H7 (cell line): ENCODE measurements around the gene PGAP6. TPM values are rescaled to one million over a fixed set of nuclear protein-coding genes. Genes with fewer than 3 reads are reported as not detected.
"Not testable (repeated sequence)": the region's sequence is repeated elsewhere in the genome, so short reads cannot be mapped to it uniquely, and the experiment has no call there.

Experiments used
- DNase-seq: peaks from one replicate; pipeline ENCODE4 v3.0.0; 2012
- H3K27me3 ChIP-seq: 2 replicates; pipeline ENCODE4 v1.6.0; 2011; ENCODE audit warnings: mild to moderate bottlenecking, low read length; ENCODE audit not compliant: control insufficient read depth, insufficient read depth
- H3K36me3 ChIP-seq: replicated peaks from 2 replicates; pipeline ENCODE4 v1.5.1; 2011; ENCODE audit warnings: low read length; ENCODE audit not compliant: control insufficient read depth, insufficient read depth
- H3K4me3 ChIP-seq: 2 replicates; pipeline ENCODE4 v1.5.1; 2011; ENCODE audit warnings: low read depth, mild to moderate bottlenecking, control low read depth, low read length, moderate library complexity; ENCODE audit not compliant: insufficient read depth
- total RNA-seq: library from RNA; depleted of rRNA; stranded (reverse); fragments of >200 nt; shearing (Covaris generic); gene quantifications from 2 replicates; pipeline ENCODE4 v1.2.3, GENCODE V29; 2014; rRNA removed

Gene PGAP6
- 107 and 112 TPM in 2 replicates for total RNA-seq

GRCh38 chr16:381789-382717 lies at the start of gene PGAP6:
Gene PGAP6, minus strand, starts transcription at chr16:381978. Its CDS starts 157 bp downstream, at chr16:381821.
- Histone ChIP-seq H3K27me3 (no peaks in the 10 kb centered on the region), H3K4me3 (peak within 1 kb of the TSS; percentile 88), H3K36me3 (no peaks in the 10 kb centered on the region; the same call in none of the 2 replicates)
- DNase-seq: peak; percentile 97

- DNase-seq: no peak
Observed at GRCh38 chr16:430904-431303, 49.1 kb upstream of the PGAP6 start.

GRCh38 chr16:427250-427649 lies 45.5 kb upstream of the PGAP6 start:
- peak; percentile 34 for DNase-seq
- Histone ChIP-seq H3K4me3 (0 out of 2 replicates have a peak overlapping the region, but pooled peaks have one; percentile 9), H3K36me3 (no peaks in the 10 kb centered on the region), H3K27me3 (peaks cover 28% of the 10 kb centered on the region)

More at GRCh38 chr16:430904-431303, 49.1 kb upstream of the PGAP6 start:
- Histone ChIP-seq H3K27me3 (peaks cover 8% of the 10 kb centered on the region), H3K4me3 (no peak overlapping the region), H3K36me3 (no peaks in the 10 kb centered on the region)

GRCh38 chr16:426906-427249 lies 45.1 kb upstream of the PGAP6 start:
- H3K27me3 ChIP-seq: peaks cover 28% of the 10 kb centered on the region
- no peak for DNase-seq

GRCh38 chr16:426115-426905 lies 44.5 kb upstream of the PGAP6 start:
- Histone ChIP-seq H3K4me3 (peak overlapping the region; percentile 68), H3K27me3 (peaks cover 28% of the 10 kb centered on the region), H3K36me3 (no peaks in the 10 kb centered on the region)
- peak; percentile 86 for DNase-seq

More at GRCh38 chr16:426906-427249, 45.1 kb upstream of the PGAP6 start:
- Histone ChIP-seq H3K4me3 (peak overlapping the region; percentile 68), H3K36me3 (no peaks in the 10 kb centered on the region)

- H3K27me3 ChIP-seq: peaks cover 28% of the 10 kb centered on the region
- no peak for DNase-seq
- H3K4me3 ChIP-seq: peak overlapping the region; percentile 68
- H3K36me3 ChIP-seq: no peaks in the 10 kb centered on the region
Observed at GRCh38 chr16:425740-426114, 43.9 kb upstream of the PGAP6 start.

GRCh38 chr16:425082-425718 lies 43.4 kb upstream of the PGAP6 start, which contains the start of gene RAB11FIP3:
Gene RAB11FIP3, plus strand, starts transcription at chr16:425649. Its CDS starts 358 bp downstream, at chr16:426007.
- peaks cover 28% of the 10 kb centered on the region for H3K27me3 ChIP-seq
- H3K4me3 ChIP-seq: peak within 1 kb of the TSS; percentile 68
- peak; percentile 98 for DNase-seq
- H3K36me3 ChIP-seq: no peaks in the 10 kb centered on the region

GRCh38 chr16:424623-425081 lies 42.9 kb upstream of the PGAP6 start:
- DNase-seq: no peak
- H3K4me3 ChIP-seq: peak overlapping the region; percentile 68
- H3K27me3 ChIP-seq: peaks cover 28% of the 10 kb centered on the region
- H3K36me3 ChIP-seq: no peaks in the 10 kb centered on the region

- H3K36me3 ChIP-seq: no peaks in the 10 kb centered on the region
- H3K27me3 ChIP-seq: peaks cover 28% of the 10 kb centered on the region
- H3K4me3 ChIP-seq: no peak overlapping the region
- peak; percentile 38 for DNase-seq
Observed at GRCh38 chr16:424033-424622, 42.4 kb upstream of the PGAP6 start.

- not testable (repeated sequence) for H3K36me3 ChIP-seq, DNase-seq, H3K4me3 ChIP-seq
- peaks cover 28% of the 10 kb centered on the region for H3K27me3 ChIP-seq
Observed at GRCh38 chr16:422179-422578, 40.4 kb upstream of the PGAP6 start.

- H3K36me3 ChIP-seq, H3K4me3 ChIP-seq, DNase-seq, H3K27me3 ChIP-seq: not testable (repeated sequence)
Observed at GRCh38 chr16:415170-415498, 33.4 kb upstream of the PGAP6 start.

GRCh38 chr16:414395-415169 lies 32.8 kb upstream of the PGAP6 start:
- Histone ChIP-seq H3K36me3 (0 out of 2 replicates have a peak, but pooled peaks cover 2% of the 10 kb centered on the region), H3K4me3 (no peak overlapping the region), H3K27me3 (no peaks in the 10 kb centered on the region)
- DNase-seq: peak; percentile 49

- no peaks in the 10 kb centered on the region for H3K27me3 ChIP-seq
- peak; percentile 43 for DNase-seq
- H3K4me3 ChIP-seq: no peak overlapping the region
- 0 out of 2 replicates have a peak, but pooled peaks cover 2% of the 10 kb centered on the region for H3K36me3 ChIP-seq
Observed at GRCh38 chr16:411576-412265, 29.9 kb upstream of the PGAP6 start.
